OCI-LY3 (cell line): Measurements from ENCODE around the gene SUMF1.

Source experiments
- H2AFZ ChIP-seq: fragments of 200-600, 300-600 bp; shearing (Covaris generic); 2 replicates; pipeline ENCODE4 v1.6.0; 2014; ENCODE audit warnings: antibody characterized with exemption, low read depth, low read length
- H3K27ac ChIP-seq: fragments of 200-600, 300-600 bp; sonication (generic); 2 replicates; pipeline ENCODE4 v1.5.1; 2014; ENCODE audit warnings: mild to moderate bottlenecking, low read length, moderate library complexity, mixed read lengths
- H3K27me3 ChIP-seq: fragments of 200-600, 300-600 bp; sonication (generic); 2 replicates; pipeline ENCODE4 v1.6.1; 2014; ENCODE audit warnings: low read depth, low read length, mixed read lengths
- H3K36me3 ChIP-seq: fragments of 200-600, 300-600 bp; sonication (generic); replicated peaks from 2 replicates; pipeline ENCODE3; 2014; ENCODE audit warnings: low read depth, low read length, mixed read lengths
- H3K4me1 ChIP-seq: fragments of 300-600, 200-600 bp; sonication (generic); 2 replicates; pipeline ENCODE4 v1.6.1; 2014; ENCODE audit warnings: low read length, mixed read lengths
- H3K4me2 ChIP-seq: fragments of 200-600, 300-600 bp; sonication (generic); 2 replicates; pipeline ENCODE4 v1.6.1; 2014; ENCODE audit warnings: low read length, mixed read lengths
- H3K4me3 ChIP-seq: fragments of 300-600, 200-600 bp; sonication (generic); 2 replicates; pipeline ENCODE4 v1.5.1; 2014; ENCODE audit warnings: antibody characterized with exemption, mild to moderate bottlenecking, low read length, moderate library complexity
- H3K79me2 ChIP-seq: fragments of 300-600, 200-600 bp; shearing (Covaris generic); 2 replicates; pipeline ENCODE4 v1.6.1; 2014; ENCODE audit warnings: mild to moderate bottlenecking, low read length, mixed read lengths
- H3K9ac ChIP-seq: fragments of 300-600, 200-600 bp; shearing (Covaris generic); 2 replicates; pipeline ENCODE4 v1.6.0; 2014; ENCODE audit warnings: mild to moderate bottlenecking, low read length, moderate library complexity
- H3K9me3 ChIP-seq: fragments of 200-600, 300-600 bp; shearing (Covaris generic); 2 replicates; pipeline ENCODE4 v1.6.1; 2014; ENCODE audit warnings: low read length, mixed read lengths; ENCODE audit not compliant: insufficient read depth
- H4K20me1 ChIP-seq: fragments of 200-600, 300-600 bp; sonication (generic); 2 replicates; pipeline ENCODE4 v1.6.1; 2016; ENCODE audit warnings: low read length, mixed read lengths; ENCODE audit not compliant: insufficient read depth
- CTCF ChIP-seq: fragments of 200-600, 300-600 bp; sonication (generic); IDR thresholded peaks from 2 replicates; pipeline ENCODE4 v1.5.1; 2014; ENCODE audit warnings: antibody characterized with exemption, low read length, low read depth
- EZH2phosphoT487 ChIP-seq: fragments of 200-600 bp; shearing (Covaris generic); IDR thresholded peaks from 2 replicates; pipeline ENCODE4 v1.6.1; 2018; ENCODE audit warnings: antibody characterized with exemption, mixed run types, low read depth

The SUMF1 gene

GRCh38 chr3:4440951-4441350, 26.1 kb downstream of the SUMF1 start:
- H3K4me1 ChIP-seq = no peaks in the 10 kb centered on the region
- no peaks in the 10 kb centered on the region for H4K20me1 ChIP-seq
- H3K27me3 ChIP-seq = no peaks in the 10 kb centered on the region
- H3K4me3 ChIP-seq = no peak overlapping the region
- TF ChIP-seq EZH2phosphoT487 = no peak
- TF ChIP-seq CTCF = no peak
- no peak overlapping the region for H2AFZ ChIP-seq
- H3K36me3 ChIP-seq = no peaks in the 10 kb centered on the region
- H3K4me2 ChIP-seq = no peak overlapping the region
- H3K27ac ChIP-seq = no peak overlapping the region
- H3K9ac ChIP-seq = no peak overlapping the region
- H3K9me3 ChIP-seq = no peaks in the 10 kb centered on the region
- no peaks in the 10 kb centered on the region for H3K79me2 ChIP-seq

- no peak overlapping the region for H3K9ac ChIP-seq
- no peaks in the 10 kb centered on the region for H4K20me1 ChIP-seq
- H3K79me2 ChIP-seq = no peaks in the 10 kb centered on the region
- H3K27me3 ChIP-seq = no peaks in the 10 kb centered on the region
- H2AFZ ChIP-seq = no peak overlapping the region
- TF ChIP-seq EZH2phosphoT487 (no peak), CTCF (no peak)
- H3K9me3 ChIP-seq = no peaks in the 10 kb centered on the region
- no peak overlapping the region for H3K27ac ChIP-seq
- no peaks in the 10 kb centered on the region for H3K4me1 ChIP-seq
- no peak overlapping the region for H3K4me2 ChIP-seq
- H3K36me3 ChIP-seq = no peaks in the 10 kb centered on the region
- H3K4me3 ChIP-seq = no peak overlapping the region
These were observed 28.8 kb downstream of the SUMF1 start for GRCh38 chr3:4438296-4438695.

- H2AFZ ChIP-seq = no peak overlapping the region
- no peaks in the 10 kb centered on the region for H3K9me3 ChIP-seq
- no peaks in the 10 kb centered on the region for H4K20me1 ChIP-seq
- H3K79me2 ChIP-seq = no peaks in the 10 kb centered on the region
- H3K27me3 ChIP-seq = no peaks in the 10 kb centered on the region
- no peak for TF ChIP-seq CTCF
- no peak for TF ChIP-seq EZH2phosphoT487
- H3K9ac ChIP-seq = no peak overlapping the region
- no peak overlapping the region for H3K4me2 ChIP-seq
- H3K27ac ChIP-seq = no peak overlapping the region
- no peaks in the 10 kb centered on the region for H3K36me3 ChIP-seq
- no peaks in the 10 kb centered on the region for H3K4me1 ChIP-seq
- H3K4me3 ChIP-seq = no peak overlapping the region
These were observed 34.8 kb downstream of the SUMF1 start for GRCh38 chr3:4432259-4432658.

DNA sequence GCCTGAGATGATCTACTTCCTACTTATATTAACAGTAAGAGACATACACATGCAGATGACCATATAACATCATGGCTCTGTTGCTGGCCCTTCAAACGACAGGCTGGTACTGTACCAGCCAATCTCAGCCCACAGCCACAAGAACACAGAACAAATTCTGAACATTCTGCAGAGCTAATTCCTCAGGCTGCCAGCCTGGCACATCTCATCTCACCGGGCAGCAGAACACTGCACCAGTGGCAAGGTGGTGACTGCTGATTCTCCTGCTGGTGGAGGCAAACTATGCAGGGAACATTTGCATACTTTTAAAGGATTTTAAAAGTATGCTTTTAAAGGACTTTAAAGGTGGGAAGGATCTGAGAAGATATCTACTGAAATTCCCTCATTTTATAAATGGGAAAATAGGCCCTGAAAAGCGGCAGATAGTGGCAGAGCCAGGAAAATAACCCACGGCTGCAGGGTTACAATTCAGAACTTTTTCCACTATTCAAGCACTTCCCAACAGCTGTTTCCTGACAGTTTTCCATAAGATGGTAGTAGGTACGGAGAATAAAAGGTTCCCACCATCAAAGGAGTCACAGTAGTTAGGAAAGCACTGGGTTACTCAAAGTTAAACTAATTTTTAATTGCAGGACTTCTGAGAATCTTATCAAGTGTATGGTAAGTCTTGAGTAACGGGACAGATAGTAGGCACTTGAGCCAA, 37.3 kb downstream of the SUMF1 start:
- TF ChIP-seq EZH2phosphoT487 (no peak), CTCF (no peak)
- no peaks in the 10 kb centered on the region for H3K36me3 ChIP-seq

More for the DNA sequence above, 37.3 kb downstream of the SUMF1 start:
- no peak overlapping the region for H2AFZ ChIP-seq
- H3K79me2 ChIP-seq = no peaks in the 10 kb centered on the region
- no peaks in the 10 kb centered on the region for H4K20me1 ChIP-seq
- H3K4me3 ChIP-seq = no peak overlapping the region
- no peak overlapping the region for H3K27ac ChIP-seq
- no peaks in the 10 kb centered on the region for H3K4me1 ChIP-seq
- no peak overlapping the region for H3K4me2 ChIP-seq
- H3K9ac ChIP-seq = no peak overlapping the region
- no peaks in the 10 kb centered on the region for H3K9me3 ChIP-seq
- no peaks in the 10 kb centered on the region for H3K27me3 ChIP-seq
